H4 (cell line): ENCODE results near the gene ZFPM1. TPM values are rescaled to one million over a fixed set of nuclear protein-coding genes. Genes with fewer than 3 reads are reported as not detected.

Source experiments
- DNase-seq: peaks from one replicate; pipeline ENCODE4 v3.0.0-alpha.2; 2015; ENCODE audit warnings: low spot score
- total RNA-seq: library from RNA; depleted of rRNA; stranded (reverse); fragments of >200 nt; shearing (Covaris generic); gene quantifications from 2 replicates; pipeline ENCODE4 v1.2.3, GENCODE V29; 2014

ZFPM1 gene
- total RNA-seq, 1 experiment from 2014 or later = 0.29 TPM

DNA sequence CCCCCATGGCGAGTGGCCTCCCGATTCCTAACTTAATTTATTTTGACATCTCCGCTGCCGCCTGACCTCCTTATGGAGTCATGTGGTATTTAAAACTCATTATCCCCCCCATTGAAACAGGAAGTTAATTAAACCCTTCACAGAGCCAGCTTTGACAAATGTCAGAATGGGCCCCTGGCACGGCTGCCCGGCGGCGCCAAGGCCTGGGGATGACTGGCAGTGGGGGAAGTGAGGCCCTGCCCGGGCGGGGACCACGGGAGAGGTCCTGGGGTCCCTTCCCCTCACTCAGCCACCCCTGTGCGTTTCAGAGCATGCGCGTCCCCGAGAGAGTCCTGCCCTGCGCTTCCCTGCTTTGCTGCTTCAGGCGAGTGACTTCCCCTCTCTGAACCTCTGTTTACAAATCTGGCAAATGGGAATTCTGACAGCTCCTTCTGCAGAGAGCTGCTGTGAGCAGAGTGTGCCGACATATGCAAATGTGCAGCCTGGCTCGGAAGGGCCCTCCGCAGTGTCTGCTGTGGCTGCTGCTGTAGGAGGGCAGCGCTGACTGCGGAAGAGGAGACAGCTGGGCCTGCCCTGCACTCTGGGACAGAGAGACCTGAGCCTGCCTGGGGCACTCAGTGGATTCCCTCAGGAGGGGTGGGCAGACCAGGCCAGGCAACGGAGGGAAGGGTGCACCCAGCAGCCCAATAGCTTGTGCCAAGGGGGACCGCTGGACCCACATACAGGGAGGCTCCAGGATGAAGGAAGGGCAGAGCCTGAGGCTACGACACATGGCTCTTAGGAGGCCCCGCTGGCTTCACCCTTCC, 4.4 kb upstream of the ZFPM1 start:
- no peak for DNase-seq

DNA sequence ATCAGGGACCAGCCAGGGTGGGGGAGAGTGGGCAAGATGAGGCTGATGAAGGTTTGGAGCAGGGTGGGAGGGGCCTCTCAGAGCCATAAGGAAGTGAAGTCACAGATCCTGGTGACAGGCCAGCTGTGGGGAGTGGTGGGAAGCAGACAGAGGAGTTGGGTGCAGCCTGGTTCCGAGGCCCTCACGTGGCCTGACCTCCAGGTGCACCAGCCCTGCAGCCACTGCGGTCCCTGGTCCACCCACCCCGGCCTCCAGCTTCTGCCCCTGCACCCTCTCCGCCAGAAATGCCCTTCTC, 3.9 kb upstream of the ZFPM1 start:
- DNase-seq = no peak

DNA sequence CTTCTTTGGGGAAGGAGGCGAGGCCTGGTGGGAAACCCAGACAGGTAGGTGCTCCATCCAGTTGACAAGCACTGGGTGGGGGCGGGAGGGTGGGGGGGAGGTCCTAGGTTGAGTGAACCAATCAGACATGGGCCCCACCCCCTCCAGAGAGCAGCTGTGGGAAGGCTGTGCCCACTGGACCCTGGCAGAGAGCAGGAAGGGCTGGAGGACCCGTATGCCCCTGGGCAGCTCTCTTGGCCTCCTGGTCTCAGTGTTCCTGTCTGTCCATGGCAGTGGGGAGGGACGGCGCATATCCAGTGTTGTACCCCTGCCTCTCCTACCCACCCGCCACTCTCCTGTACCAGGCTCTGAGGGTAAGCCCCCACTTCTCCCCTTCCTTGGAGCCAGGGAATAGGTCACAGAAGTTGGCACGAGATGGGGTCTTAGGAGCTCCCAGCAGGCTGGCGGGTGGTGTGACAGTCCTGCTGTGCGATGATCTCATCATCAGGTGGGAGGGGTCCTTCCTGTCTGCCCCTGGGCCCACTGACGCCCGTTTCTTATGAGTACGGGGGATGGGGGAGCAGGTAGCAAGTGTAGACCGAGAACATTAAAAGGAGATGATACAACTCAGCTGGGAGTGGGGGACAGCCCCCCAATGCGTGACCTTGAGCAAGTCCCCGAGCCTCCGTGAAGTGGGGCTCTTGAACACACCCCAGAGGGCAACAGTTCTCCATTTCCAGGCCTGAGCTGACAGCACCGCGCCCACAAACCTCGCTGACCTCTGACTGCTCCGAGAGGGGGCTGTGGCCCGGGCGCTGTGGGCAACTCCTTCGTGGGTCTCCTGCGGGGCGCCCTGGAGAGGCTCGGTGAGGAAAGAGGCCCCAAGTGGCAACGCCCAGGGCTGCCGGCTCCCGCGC, 1.2 kb upstream of the ZFPM1 start:
- no peak for DNase-seq

DNA sequence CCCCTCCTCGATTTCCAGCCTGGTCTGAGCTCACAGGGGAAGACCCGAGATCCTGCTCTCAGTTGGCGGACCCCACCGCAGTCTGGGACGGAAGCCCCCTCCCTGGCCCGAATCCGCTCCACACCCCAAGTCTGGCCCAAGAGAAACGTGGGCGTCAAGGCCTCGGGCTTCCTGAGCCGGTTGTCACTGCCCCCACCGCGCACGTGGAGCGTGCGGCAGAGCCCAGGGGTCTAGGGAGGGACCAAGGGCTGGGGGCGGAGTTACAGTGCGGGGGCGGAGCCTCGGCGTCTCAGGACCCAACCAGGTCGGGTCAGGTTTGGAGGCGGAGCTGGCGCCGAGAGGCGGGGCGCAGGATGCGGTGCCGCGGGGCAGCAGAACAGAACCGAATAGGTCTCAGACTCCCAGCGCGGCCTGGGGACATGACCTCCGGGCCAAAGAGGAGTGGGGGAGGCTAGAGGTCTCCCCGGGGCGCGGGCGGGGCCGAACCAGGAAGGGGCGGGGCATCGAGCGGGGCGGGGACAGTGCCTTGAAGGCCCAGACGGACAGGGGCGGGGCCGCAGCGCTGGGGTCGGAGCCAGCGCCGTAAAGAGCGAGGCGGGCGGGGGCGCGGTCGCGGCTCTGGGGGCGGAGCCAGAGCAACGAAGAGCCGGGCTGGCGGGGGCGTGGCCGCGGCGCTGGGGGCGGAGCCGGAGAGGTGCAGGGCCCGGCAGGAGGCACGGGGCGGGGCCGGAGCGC, 431 bp upstream of the ZFPM1 start:
- peak; percentile 87 for DNase-seq

DNA sequence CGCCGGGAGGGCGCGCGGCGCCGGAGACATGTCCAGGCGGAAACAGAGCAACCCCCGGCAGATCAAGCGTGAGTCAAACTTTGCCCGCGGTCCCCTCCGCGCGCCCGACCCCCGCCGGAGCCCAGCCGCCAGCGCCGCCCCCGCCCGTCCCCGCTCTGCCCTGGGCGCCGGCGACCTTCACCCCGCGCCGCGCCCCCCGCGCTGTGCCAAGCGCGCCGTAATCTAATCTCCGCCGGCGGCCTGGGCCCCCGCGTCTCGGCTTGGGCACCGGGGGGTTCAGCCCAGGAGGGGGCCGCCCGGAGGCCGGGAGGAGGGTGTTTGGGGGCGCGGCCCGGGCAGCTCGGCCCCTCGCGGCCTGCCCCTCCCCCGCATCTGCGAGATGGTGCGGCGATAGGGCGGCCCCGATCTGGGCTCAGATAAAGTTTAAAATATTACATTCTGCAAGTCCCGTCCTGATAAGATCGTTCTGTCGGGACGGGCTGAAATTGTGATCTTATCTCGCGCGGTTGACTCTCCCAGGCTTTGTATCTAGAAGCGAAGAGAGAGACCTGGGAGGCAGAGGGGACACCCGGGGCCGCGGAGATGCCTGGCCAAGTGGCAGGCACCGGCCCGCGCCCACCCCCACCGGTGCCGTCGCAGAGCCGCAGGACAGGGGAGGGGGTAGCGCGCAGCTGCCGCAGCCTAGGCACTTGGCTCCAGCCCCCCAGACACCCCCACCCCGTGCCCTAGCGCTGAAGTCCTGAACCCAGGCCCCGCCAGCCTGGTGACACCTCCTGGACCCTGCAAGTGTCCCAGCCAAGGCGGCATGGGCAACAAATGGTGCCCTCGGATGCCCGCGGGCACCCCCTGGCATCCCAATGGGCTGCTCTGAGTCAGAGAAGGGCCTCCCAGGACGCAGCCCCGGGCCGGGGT, 787 bp downstream of the ZFPM1 start:
- no peak for DNase-seq

DNA sequence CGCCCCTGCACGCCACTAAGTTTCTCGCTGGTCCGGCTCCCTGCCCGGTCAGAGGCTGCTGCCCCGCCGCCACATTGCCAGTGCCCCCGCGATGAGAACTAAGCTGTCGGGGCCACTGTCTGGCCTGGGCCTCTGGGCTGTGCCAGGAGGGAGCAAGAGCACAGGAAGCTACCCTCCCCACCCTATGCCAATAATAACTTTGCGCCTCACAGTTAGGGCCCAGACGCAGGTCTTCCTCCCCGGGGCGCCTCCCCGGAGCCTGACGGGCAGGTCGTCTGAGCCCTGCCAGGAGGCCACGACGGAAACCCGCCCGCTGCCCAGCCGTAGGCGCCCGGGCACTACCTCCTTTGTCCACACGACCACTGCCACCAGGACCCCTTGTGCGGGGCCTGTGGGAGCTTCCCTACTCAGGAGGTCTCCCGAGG, 1.5 kb downstream of the ZFPM1 start:
- DNase-seq = no peak

DNA sequence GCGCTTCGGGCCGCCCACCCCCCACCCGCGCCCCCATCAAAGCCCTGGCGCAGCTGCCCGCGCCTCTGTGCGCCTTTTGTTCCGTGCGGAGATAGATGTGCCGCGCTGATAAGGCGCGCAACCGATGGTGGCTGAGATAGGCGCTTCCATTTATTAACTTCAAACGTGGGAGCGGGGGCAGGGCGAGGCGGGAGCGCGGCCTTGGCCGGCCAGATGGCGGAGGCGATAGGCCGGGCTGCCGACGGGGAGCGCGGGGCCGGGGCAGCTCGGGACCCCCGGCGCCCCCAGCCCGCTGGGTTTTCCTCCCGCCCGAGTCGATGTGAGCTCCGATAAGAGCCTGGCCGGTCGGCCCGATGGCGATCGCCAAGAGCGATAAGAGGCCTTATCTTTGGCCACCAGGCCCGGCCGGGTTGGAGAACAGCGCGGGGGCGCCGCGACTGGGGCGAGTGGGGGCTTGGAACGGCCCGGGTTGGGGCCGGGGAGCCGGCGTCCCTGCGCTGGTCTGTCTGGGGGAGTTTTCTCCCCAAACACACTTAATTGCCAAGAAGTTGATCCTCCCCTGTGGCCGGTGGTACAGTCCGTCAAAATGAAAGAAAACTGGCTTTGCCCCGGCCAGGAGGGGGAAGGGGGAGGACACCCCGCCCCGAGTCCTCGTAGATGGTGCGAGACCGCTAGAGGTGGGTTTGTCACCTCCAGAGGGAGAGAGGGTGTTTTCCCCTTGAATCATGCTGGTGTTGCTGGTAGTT, 2.7 kb downstream of the ZFPM1 start:
- peak; percentile 38 for DNase-seq

DNA sequence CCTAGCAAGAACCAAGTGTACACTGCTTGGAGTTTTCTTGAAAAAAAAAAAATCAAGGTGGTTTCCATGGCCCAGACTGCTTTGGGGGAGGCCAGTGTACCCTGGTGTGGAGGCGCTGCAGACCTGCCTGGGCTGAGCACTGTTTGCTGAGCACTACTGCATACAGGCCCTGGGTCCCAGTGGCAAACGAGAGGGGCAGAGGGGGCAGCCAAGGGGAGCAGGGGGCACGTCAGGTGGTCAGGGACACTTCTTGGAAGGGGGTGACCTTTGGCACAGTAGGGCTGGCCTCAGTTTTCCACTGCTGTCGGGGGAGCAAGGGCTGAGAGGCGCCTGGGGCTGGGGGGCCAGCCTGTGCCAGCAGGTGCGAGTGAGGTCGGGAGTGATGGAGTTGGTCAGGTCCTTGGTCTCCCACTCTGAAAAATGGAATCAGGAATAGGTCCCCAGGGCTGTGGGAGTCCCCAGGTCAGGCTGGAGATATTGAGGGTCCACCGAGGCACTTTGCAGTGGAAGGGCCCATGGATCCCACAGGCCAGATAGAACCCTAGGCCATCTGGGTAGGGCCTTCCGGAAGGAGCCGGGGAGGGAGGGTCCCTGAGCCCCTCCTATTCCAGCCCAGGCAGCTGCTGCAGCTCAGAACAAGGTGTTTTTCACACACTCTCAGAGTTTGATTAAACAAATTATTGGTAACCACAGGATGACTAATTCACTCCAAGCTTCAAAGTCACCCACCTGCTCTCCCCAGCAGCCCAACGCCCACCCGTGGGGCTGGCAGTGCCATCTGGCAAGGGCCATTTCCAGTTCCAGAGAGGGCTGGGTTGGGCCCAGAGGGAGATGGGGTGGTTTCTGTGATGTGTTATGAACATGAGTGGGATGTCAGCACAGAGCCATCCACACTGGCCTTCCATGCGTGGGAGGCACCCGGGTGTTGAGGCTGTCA, 3.5 kb downstream of the ZFPM1 start:
- DNase-seq = no peak

DNA sequence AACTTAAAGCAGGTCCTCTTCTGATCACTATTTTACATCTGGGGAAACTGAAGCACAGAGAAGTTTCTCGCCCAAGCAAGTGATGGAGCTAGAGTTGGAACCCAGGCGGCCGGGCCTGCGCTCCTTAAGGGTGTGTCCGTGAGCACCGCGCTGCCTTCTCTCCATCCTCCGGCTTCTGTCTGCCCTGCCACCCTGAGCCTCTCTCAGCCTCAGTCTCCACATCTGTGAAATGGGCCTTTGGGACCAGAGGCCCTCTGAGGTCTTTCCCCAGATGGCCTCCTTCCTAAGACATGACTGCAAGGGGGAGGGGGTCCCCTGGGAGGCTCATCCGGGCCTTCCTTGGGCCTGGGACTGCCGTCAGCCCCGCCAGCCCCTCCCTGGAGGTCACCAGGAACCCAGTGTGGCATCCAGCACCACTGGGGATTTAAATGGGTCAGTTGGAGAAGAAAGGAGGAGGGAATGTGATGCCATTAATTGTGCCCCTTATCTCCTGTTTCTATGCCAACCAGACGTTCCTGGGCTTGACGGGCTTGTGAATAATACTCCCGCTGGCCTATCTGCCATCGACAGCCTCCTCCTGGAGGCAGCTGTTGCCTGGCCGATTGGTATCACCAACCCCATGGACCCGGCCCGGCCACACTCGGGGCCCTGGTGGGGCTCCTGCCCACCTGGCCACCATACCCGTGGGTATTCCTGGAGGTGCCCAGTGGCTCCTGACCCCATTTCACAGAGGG, 5.1 kb downstream of the ZFPM1 start:
- no peak for DNase-seq

DNA sequence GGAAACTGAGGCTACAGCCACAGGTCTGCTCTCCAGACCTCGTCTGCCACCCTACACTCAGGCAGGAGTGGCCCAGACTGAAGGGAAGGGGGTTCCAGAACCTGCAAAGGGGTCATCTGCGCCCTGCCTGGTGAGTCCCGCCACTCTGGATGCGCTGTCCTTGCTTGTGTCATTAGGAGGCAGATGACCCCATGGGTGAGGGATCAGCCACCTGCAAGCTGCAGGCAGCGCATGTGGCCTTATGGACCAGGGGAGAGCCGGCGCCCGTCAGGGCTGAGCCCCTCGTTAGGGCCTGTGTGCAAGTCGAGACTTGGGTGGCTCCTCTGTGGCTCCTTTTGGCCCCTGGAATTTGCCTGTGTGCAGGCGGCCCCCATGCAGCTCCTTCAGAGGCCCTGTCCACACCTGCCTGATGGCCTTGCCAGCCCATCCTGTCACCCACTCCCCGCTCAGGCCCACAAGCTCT, 5.7 kb downstream of the ZFPM1 start:
- DNase-seq = no peak

DNA sequence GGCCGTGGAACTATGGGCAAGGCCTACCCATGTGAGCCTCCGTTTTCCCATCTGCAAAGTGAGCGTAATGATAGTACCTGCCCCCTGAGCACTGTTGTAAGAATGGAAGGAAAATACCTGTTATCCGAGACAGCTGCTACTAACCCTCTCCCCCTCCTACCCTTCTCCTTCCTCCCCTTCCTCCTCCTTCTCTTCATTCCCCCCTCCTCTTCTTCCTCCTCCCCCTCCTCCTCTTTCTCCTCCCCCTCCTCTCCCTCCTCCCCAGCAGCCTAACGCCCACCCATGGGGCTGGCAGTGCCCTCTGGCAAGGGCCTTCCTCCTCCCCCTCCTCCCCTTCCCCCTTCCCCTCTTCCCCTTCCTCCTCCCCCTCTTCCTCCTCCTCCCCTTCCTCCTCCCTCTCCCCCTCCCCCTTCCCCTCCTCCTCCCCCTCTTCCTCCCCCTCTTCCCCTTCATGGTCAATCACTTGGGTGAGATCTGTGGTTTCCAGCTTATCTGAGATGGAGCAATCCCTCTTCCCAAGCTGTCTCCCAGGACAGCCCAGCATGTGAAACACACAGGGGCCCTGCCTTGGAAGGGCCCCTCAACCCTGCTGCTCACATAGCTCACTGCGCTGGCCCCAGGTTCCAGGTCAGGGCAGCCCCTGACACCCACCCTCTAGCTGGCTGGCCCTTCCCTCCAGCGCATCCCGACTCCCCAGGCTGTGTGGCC, 6.4 kb downstream of the ZFPM1 start:
- no peak for DNase-seq

DNA sequence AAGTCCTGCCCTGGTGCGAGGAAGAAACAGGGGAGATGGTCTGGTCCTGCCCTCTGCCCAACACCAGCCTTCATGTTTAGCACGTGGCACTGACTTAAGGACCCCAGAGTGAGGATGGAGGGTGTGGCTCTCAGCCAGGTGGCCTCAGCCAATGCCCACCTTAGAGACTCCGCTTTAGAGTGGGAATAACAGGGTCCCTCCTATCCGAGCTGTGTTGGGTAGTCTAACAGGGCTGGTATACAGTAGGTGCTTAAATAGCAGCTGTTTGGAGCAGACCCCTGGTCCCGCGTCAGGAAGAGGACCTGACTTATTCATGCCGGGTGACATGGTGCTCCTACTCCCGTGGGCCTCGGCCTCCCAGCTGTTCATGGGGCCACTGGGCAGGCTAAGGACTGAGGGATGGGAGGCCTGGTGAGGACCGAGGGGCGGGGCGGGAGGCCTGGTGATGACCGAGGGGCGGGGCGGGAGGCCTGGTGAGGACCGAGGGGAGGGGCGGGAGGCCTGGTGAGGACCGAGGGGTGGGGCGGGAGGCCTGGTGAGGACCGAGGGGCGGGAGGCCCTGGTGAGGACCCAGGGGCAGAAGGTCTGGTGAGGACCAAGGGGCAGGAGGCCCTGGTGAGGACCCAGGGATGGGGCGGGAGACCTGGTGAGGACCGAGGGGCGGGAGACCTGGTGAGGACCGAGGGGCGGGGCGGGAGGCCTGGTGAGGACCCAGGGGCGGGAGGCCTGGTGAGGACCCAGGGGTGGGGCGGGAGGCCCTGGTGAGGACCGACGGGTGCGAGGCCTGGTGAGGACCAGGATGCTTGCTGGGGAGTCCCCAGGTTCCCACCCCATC, 7.6 kb downstream of the ZFPM1 start:
- no peak for DNase-seq

DNA sequence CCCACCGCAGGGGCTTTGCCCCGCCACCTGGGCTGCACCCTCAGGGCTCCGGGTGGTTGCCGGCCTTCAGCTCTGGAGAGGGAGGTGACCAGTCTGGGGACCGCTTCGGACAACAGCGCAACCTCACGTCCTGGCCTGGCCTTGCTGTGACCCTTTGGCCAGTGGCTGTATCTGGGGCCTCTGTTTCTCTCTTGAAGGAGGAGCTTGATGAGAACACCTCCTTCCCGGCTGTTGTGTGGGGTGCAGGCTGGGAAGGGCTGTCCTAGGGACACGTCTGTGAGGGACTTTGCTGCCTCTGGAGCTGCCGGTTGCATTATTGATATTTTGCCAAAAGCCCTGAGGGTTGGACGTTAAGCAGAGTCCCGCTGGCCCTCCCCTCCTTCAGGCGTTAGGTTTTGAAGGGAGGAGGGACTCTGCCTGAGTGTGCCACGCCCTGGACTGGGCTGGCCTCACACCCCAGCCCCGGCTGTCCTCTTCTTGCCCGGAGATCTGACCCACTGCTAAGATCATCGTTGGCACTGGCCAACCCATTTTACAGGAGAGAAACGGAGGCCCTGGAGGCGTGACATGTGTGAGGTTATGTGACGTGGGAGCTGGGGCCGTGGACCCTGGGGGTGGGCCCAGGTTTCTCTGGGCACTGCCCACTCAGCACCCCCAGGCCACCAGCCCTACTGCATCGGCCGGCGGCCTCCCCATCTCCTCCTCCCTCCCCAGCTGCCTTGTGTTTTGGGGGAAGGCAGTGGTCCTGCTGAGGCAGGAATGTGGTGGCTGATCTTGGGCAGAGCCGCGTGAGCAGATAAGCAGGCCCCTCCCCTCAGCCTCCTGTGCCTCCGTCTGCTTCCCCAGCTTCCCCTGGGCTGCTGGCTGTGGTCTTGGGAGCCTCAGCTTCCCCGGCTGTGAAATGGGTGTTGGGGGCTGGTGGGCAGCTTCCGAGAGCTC, 8.5 kb downstream of the ZFPM1 start:
- no peak for DNase-seq

DNA sequence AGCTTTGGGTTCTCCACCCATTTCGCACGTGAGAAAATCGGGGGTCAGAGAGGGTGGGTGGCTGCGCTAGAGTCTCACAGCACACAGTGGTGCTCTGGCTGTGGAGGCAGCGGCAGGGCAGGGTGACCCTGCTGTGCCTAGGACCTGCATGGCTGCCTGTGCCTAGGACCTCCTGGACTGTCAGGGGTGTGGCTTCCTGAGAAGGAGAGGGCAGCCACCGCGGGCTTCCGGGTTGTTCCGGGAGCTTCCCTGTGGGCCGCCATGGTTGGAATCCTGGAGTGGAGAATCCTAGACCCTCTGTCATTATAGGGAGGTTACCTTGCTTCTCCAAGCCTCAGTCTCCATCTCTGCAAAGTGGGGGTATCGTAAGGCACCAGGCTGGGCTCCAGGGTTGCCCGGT, 9.3 kb downstream of the ZFPM1 start:
- DNase-seq = no peak

DNA sequence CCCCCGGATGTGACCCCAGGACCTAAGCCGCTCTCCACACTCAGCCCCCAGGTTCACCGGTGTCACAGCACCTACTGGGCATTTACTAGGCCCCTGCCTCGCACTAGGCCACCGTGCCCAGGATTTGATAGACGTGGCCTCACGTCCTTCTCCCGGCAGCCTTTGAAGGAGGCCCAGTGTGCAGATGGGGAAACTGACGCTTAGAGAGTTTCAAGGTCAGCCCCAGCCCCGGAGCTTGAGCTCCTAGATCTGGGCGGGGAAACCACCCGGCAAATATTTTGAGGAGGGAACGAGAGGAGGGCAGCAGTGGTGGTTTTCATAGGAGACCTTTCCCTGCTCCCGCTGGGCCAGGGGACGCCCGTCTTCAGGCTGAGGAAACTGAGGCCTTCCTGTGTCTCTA, 10.3 kb downstream of the ZFPM1 start:
- no peak for DNase-seq
